Osteocyte (in vitro differentiated cells): ENCODE measurements around the gene BCAM. TPM values are rescaled to one million over a fixed set of nuclear protein-coding genes. Genes with fewer than 3 reads are reported as not detected.
A peak's percentile ranks its signal among the peaks of the same experiment; 100 is the strongest.

Source experiments
- DNase-seq: peaks from one replicate; pipeline ENCODE4 v3.0.0; 2021; ENCODE audit warnings: mixed read lengths; ENCODE audit not compliant: unreplicated experiment; ENCODE audit errors: extremely low spot score
- H3K27ac Mint-ChIP-seq: one replicate; pipeline ENCODE4 v1.8.0; 2021; ENCODE audit warnings: mild to moderate bottlenecking, mixed read lengths; ENCODE audit not compliant: unreplicated experiment
- H3K27me3 Mint-ChIP-seq: one replicate; pipeline ENCODE4 v1.8.0; 2021; ENCODE audit warnings: mixed read lengths; ENCODE audit not compliant: unreplicated experiment
- H3K36me3 Mint-ChIP-seq: one replicate; pipeline ENCODE4 v1.8.0; 2021; ENCODE audit warnings: mixed read lengths; ENCODE audit not compliant: unreplicated experiment
- H3K4me1 Mint-ChIP-seq: one replicate; pipeline ENCODE4 v1.8.0; 2021; ENCODE audit warnings: mixed read lengths; ENCODE audit not compliant: unreplicated experiment
- H3K4me3 Mint-ChIP-seq: one replicate; pipeline ENCODE4 v1.8.0; 2021; ENCODE audit warnings: mild to moderate bottlenecking, moderate library complexity, mixed read lengths; ENCODE audit not compliant: unreplicated experiment
- H3K9me3 Mint-ChIP-seq: one replicate; pipeline ENCODE4 v1.8.0; 2021; ENCODE audit warnings: mixed read lengths; ENCODE audit not compliant: unreplicated experiment
- CTCF ChIP-seq: fragments of 200-600 bp; sonication (generic); IDR thresholded peaks from 2 replicates; pipeline ENCODE4 v1.5.0; 2021; ENCODE audit warnings: antibody characterized with exemption, mild to moderate bottlenecking, moderate library complexity
- long read RNA-seq: library from polyadenylated mRNA; unstranded; transcript quantifications from one replicate; pipeline ENCODE4 v2.0.0, GENCODE V29; 2021
- total RNA-seq: library from RNA; stranded (reverse); gene quantifications from 2 replicates; pipeline ENCODE4 v1.2.1, GENCODE V29; 2021

Gene BCAM
- total RNA-seq, result 8.8 and 9.9 TPM in 2 replicates
- long read RNA-seq, result 0 reads

GRCh38 chr19:44808463-44809371, at the start of gene BCAM:
Gene BCAM (plus strand): TSS chr19:44809103. CDS start chr19:44809125, 22 bp downstream.
- no peak for TF ChIP-seq CTCF
- H3K27me3 Mint-ChIP-seq, result peaks cover 18% of the 10 kb centered on the region
- peak within 1 kb of the TSS; percentile 66 for H3K4me3 Mint-ChIP-seq
- H3K4me1 Mint-ChIP-seq, result peaks cover 29% of the 10 kb centered on the region
- H3K36me3 Mint-ChIP-seq, result peaks cover 2% of the 10 kb centered on the region
- peak within 1 kb of the TSS; percentile 51 for H3K27ac Mint-ChIP-seq
- no peaks in the 10 kb centered on the region for H3K9me3 Mint-ChIP-seq
- no peak for DNase-seq

- peaks cover 7% of the 10 kb centered on the region for H3K36me3 Mint-ChIP-seq
- H3K9me3 Mint-ChIP-seq, result no peaks in the 10 kb centered on the region
- no peaks in the 10 kb centered on the region for H3K27me3 Mint-ChIP-seq
- no peak overlapping the region for H3K4me3 Mint-ChIP-seq
- H3K27ac Mint-ChIP-seq, result no peak overlapping the region
- TF ChIP-seq CTCF, result no peak
- DNase-seq, result no peak
- peaks cover 20% of the 10 kb centered on the region for H3K4me1 Mint-ChIP-seq
Observed at GRCh38 chr19:44762038-44762437, 46.9 kb upstream of the BCAM start.

- Mint-ChIP-seq H3K36me3 (peaks cover 1% of the 10 kb centered on the region), H3K4me3 (no peak overlapping the region), H3K4me1 (peaks cover 3% of the 10 kb centered on the region), H3K27ac (no peak overlapping the region), H3K9me3 (no peaks in the 10 kb centered on the region), H3K27me3 (no peaks in the 10 kb centered on the region)
- TF ChIP-seq CTCF, result no peak
- no peak for DNase-seq
Observed at GRCh38 chr19:44765033-44765948, 43.6 kb upstream of the BCAM start.

- H3K27me3 Mint-ChIP-seq, result no peaks in the 10 kb centered on the region
- no peaks in the 10 kb centered on the region for H3K9me3 Mint-ChIP-seq
- no peak for TF ChIP-seq CTCF
- DNase-seq, result no peak
- H3K27ac Mint-ChIP-seq, result no peak overlapping the region
- H3K4me3 Mint-ChIP-seq, result no peak overlapping the region
- peaks cover 9% of the 10 kb centered on the region for H3K4me1 Mint-ChIP-seq
- H3K36me3 Mint-ChIP-seq, result peaks cover 1% of the 10 kb centered on the region
Observed at GRCh38 chr19:44765949-44766335, 43.0 kb upstream of the BCAM start.
